H1 (cell line): ENCODE results near the gene TYW1B. TPM values are rescaled to one million over a fixed set of nuclear protein-coding genes. Genes with fewer than 3 reads are reported as not detected.

ENCODE experiments used
- KDM4A ChIP-seq: IDR thresholded peaks from one replicate; pipeline ENCODE4 v1.7.1; 2012; ENCODE audit warnings: low read depth, mild to moderate bottlenecking, moderate library complexity, low read length, inconsistent platforms; ENCODE audit not compliant: severe bottlenecking
- KDM5A ChIP-seq: fragments of 200-600 bp; IDR thresholded peaks from 2 replicates; pipeline ENCODE4 v1.7.1; 2012; ENCODE audit warnings: mild to moderate bottlenecking, low read length, inconsistent platforms, mixed read lengths
- POLR2A ChIP-seq, 2 experiments: IDR thresholded peaks; 1 replicate in 1 of 2; 2 replicates in 1 of 2; pipeline ENCODE4 v1.6.1; 2011; ENCODE audit warnings: low read depth in 2 of 2, low read length in 2 of 2, mild to moderate bottlenecking in 2 of 2; ENCODE audit errors: control extremely low read depth in 1 of 2
- polyA plus RNA-seq, 7 experiments: library from polyadenylated mRNA; depleted of rRNA in 3 of 7; stranded (reverse) in 5 of 7; unstranded in 2 of 7; fragments of >200 nt in 5 of 7; fragments of 200-250 nt in 2 of 7; gene quantifications; 1 replicate in 5 of 7; 2 replicates in 1 of 7; 4 replicates in 1 of 7; pipeline versions ENCODE4 v1.2.1 to v1.2.3, GENCODE V29; 2011 to 2013; ENCODE audit warnings: missing spikeins in 2 of 7, mixed read lengths in 2 of 7
- total RNA-seq: library from RNA; stranded (reverse); fragmentation: NEBNext Ultra II Directional; extraction: Animal tissue kit (Norgen Biotek cat#: 25700); gene quantifications from 2 replicates; pipeline ENCODE4 v1.2.1, GENCODE V29; 2021

Gene TYW1B
- total and polyA plus RNA-seq, 2 of the 8 experiments (the other 6 are each of a cell fraction or from before 2014, with no cell fraction given), result 6.8 to 12.6 TPM

DNA sequence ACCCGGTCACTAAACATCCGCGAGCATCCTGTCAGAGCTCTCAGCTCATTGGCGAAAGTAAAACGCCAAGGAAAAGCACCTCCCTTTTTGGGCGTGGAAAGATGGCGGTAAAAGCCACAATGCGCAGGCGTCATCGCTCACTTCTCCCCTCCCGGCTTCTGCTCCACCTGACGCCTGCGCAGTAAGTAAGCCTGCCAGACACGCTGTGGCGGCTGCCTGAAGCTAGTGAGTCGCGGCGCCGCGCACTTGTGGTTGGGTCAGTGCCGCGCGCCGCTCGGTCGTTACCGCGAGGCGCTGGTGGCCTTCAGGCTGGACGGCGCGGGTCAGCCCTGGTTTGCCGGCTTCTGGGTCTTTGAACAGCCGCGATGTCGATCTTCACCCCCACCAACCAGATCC lies 1.3 kb upstream of the TYW1B start (continued):
- TF ChIP-seq KDM4A (peak; percentile 42), POLR2A (IDR thresholded peaks at IDR 0.05; ENCODE audit: control extremely low read depth in 1 of 2, low read depth in 2 of 2, low read length in 2 of 2) (peak in 1 of 2 experiments; percentile 65; a peak in 2 of 3 replicates), KDM5A (peak; percentile 34; the same call in 1 of the 2 replicates)
- TF ChIP-seq, all 59 proteins: peak for 16; not testable (repeated sequence) for 43
